ENCODE results near the gene PDZD2. TPM values are rescaled to one million over a fixed set of nuclear protein-coding genes. Genes with fewer than 3 reads are reported as not detected.

The PDZD2 gene
- total RNA-seq, 4 donors from 2014 or later: 13.7 to 26.7 (median 24.1) TPM

- intact Hi-C loops (cut with DNase I): no loop called here
- Histone ChIP-seq H3K36me3 (peaks cover 0 to 24% (median 0%) of the 10 kb centered on the region in 3 donors), H3K27me3 (no peaks in the 10 kb centered on the region), H3K4me1 (peaks cover 0 to 20% (median 7%) of the 10 kb centered on the region in 3 donors), H3K9me3 (no peaks in the 10 kb centered on the region), H3K27ac (no peak overlapping the region), H3K4me3 (no peak overlapping the region)
- WGBS, 2 donors: 77 to 86% methylated on average over 6 of the region's 6 CpGs
- TF ChIP-seq POLR2A (IDR thresholded peaks at IDR 0.05) (no peak), CTCF (IDR thresholded peaks at IDR 0.05) (no peak)
- DNase-seq: no peak
Measured at GRCh38 chr5:31993165-31993961, 354.4 kb downstream of the PDZD2 start.

- peaks cover 0 to 40% (median 0%) of the 10 kb centered on the region in 3 donors for H3K36me3 ChIP-seq
- TF ChIP-seq POLR2A (IDR thresholded peaks at IDR 0.05) (no peak), CTCF (IDR thresholded peaks at IDR 0.05) (no peak)
- intact Hi-C loops (cut with DNase I): no loop called here
- peaks cover 0 to 10% (median 0%) of the 10 kb centered on the region in 3 donors for H3K4me1 ChIP-seq
- no peak overlapping the region for H3K4me3 ChIP-seq
- H3K27me3 ChIP-seq: no peaks in the 10 kb centered on the region
- 74 to 93% methylated on average over 4 of the region's 4 CpGs for WGBS, 2 donors
- H3K27ac ChIP-seq: no peak overlapping the region
- no peaks in the 10 kb centered on the region for H3K9me3 ChIP-seq
- DNase-seq: no peak
Measured at GRCh38 chr5:31995006-31995405, 356.1 kb downstream of the PDZD2 start.

- TF ChIP-seq CTCF (IDR thresholded peaks at IDR 0.05) (no peak), POLR2A (IDR thresholded peaks at IDR 0.05) (no peak)
- H3K9me3 ChIP-seq: no peaks in the 10 kb centered on the region
- H3K4me1 ChIP-seq: peaks cover 0 to 3% (median 0%) of the 10 kb centered on the region in 3 donors
- H3K36me3 ChIP-seq: peaks cover 0 to 46% (median 0%) of the 10 kb centered on the region in 3 donors
- 83 to 96% methylated on average over 6 to 7 of the region's 7 CpGs for WGBS, 2 donors
- H3K4me3 ChIP-seq: no peak overlapping the region
- intact Hi-C loops (cut with DNase I): no loop called here
- no peak for DNase-seq
- H3K27me3 ChIP-seq: no peaks in the 10 kb centered on the region
- no peak overlapping the region for H3K27ac ChIP-seq
Measured at GRCh38 chr5:31995714-31996113, 356.8 kb downstream of the PDZD2 start.

GRCh38 chr5:31996909-31997308 lies 358.0 kb downstream of the PDZD2 start:
- Histone ChIP-seq H3K4me3 (no peak overlapping the region), H3K27ac (no peak overlapping the region), H3K4me1 (no peaks in the 10 kb centered on the region), H3K9me3 (no peaks in the 10 kb centered on the region), H3K36me3 (peaks cover 0 to 53% (median 0%) of the 10 kb centered on the region in 3 donors), H3K27me3 (no peaks in the 10 kb centered on the region)
- intact Hi-C loops (cut with DNase I): no loop called here
- TF ChIP-seq POLR2A (IDR thresholded peaks at IDR 0.05): no peak
- no peak for TF ChIP-seq CTCF (IDR thresholded peaks at IDR 0.05)
- 90 to 91% methylated on average over 5 of the region's 5 CpGs for whole genome bisulfite sequencing, 2 donors
- DNase-seq: no peak

GRCh38 chr5:31999470-31999869 lies 360.5 kb downstream of the PDZD2 start:
- no peak for DNase-seq
- Histone ChIP-seq H3K4me3 (no peak overlapping the region), H3K9me3 (no peaks in the 10 kb centered on the region), H3K27ac (no peak overlapping the region), H3K36me3 (peaks cover 0 to 53% (median 0%) of the 10 kb centered on the region in 3 donors), H3K4me1 (peaks cover 0 to 6% (median 2%) of the 10 kb centered on the region in 3 donors), H3K27me3 (no peaks in the 10 kb centered on the region)
- TF ChIP-seq CTCF (IDR thresholded peaks at IDR 0.05): no peak
- intact Hi-C loops (cut with DNase I): no loop called here
- WGBS, 2 donors: 71 to 91% methylated on average over 4 of the region's 5 CpGs
